GM21619 (cell line): ENCODE results near the gene KERA.
A peak's percentile ranks its signal among the peaks of the same experiment; 100 is the strongest.

Source experiments
- ATAC-seq: cut with Tn5 transposase; IDR thresholded peaks from one replicate; pipeline ENCODE4 v1.9.1; 2021; ENCODE audit not compliant: unreplicated experiment

KERA gene

GRCh38 chr12:91017511-91018263, 40.1 kb downstream of the KERA start:
- no peak for ATAC-seq

DNA sequence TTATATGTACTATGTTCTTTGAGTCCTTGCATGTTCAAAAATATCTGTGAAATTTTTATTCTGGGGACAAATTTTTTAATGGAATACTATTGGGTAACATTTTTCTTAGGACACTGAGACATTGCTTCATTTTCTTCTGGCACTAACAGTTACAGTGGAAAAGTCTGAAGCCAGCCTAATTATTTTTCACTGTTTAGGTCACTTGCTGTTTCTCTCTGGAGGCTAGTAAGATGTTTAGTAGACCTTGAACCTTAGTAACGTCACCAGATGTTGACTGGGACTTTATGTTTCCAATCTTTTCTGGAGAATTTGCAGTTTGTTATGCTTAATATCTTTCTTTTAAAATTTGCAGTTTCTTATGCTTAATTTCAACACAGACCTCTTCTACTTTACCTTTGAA, 40.8 kb downstream of the KERA start:
- no peak for ATAC-seq

DNA sequence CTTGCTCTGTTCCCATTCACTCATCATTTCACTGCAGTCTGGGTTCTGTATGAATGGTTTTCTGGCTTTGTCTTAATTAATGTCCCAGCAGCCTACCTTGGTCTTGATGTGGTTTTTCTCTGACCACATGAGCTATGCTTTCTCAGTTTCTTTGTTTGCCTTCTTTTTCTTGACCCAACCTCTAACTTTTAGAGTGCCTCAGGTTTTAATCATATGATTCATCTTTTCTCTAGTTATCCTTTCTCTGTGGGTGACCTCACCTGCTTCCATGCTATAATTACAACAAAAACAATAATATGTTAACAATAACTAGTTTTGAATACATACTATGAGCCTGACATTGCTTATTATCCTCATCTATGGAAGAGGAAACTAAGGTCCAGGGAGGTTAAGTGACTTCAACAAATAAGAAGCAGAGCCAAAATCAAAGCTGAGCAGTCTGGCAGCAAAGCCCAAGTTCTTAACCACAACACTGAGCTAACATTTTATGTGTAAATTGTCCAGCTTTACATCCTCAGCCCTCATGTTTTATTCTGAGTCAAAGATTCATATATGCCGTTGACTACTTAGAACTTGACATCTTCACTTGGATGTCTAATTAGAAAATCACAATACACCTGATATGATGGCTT, 48.4 kb downstream of the KERA start:
- ATAC-seq: peak; percentile 92

GRCh38 chr12:91007531-91008290, 50.1 kb downstream of the KERA start:
- peak; percentile 71 for ATAC-seq

DNA sequence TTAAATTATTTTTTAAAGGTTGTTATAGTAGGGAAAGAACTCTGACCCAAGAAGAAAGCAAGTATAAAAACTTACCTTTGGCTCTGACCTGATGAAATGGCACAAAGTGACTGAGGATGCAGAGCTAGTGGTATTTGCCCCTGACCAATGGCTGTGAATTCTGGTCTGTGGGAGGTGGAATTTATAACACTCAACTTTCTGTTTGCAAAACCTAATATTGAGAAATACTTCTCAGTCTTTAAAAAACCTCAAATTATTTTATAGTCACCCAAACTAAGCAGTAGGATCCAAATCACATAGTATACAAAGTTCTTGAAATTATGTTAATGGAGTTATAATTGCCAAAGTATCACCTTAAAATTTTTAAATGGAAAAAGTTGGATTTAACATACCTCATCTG, 53.0 kb downstream of the KERA start, which contains the start of gene EPYC:
Gene EPYC (minus strand): TSS at position 101 of the 400 bp plus-strand sequence. CDS start 2,407 bp downstream, outside the sequence.
- ATAC-seq: no peak

- no peak for ATAC-seq
These were observed 54.1 kb downstream of the KERA start for GRCh38 chr12:91003737-91004136.

- no peak for ATAC-seq
These were observed 56.5 kb downstream of the KERA start for GRCh38 chr12:91001306-91001705.
